Activated CD4-positive, alpha-beta T cell treated with anti-CD3 and anti-CD28 coated beads, Interleukin-2, amount 10 ng/mL, durations not matched to agents 24 days and 14 days (primary cell): ENCODE measurements around the gene ST6GALNAC3. TPM values are rescaled to one million over a fixed set of nuclear protein-coding genes. Genes with fewer than 3 reads are reported as not detected.

ENCODE experiments used
- DNase-seq: peaks from one replicate; pipeline ENCODE4 v3.0.0; 2022
- H3K27ac Mint-ChIP-seq: one replicate; pipeline ENCODE4 v1.8.0; 2022; ENCODE audit warnings: mild to moderate bottlenecking, mixed read lengths
- H3K27me3 Mint-ChIP-seq: one replicate; pipeline ENCODE4 v1.8.0; 2022; ENCODE audit warnings: mixed read lengths
- H3K36me3 Mint-ChIP-seq: one replicate; pipeline ENCODE4 v1.8.0; 2022; ENCODE audit warnings: low read depth, mild to moderate bottlenecking, mixed read lengths
- H3K4me1 Mint-ChIP-seq: one replicate; pipeline ENCODE4 v1.8.0; 2021; ENCODE audit warnings: mixed read lengths
- H3K4me3 Mint-ChIP-seq: one replicate; pipeline ENCODE4 v1.8.0; 2022; ENCODE audit warnings: mild to moderate bottlenecking, moderate library complexity, mixed read lengths
- H3K9me3 Mint-ChIP-seq: one replicate; pipeline ENCODE4 v1.8.0; 2021; ENCODE audit warnings: mixed read lengths
- intact Hi-C: fragments of 100-400 bp; cut with micrococcal nuclease; formaldehyde crosslinking; loops from one replicate; pipeline ENCODE4 v1.15.1; 2023
- total RNA-seq: library from RNA; stranded (reverse); gene quantifications from 2 replicates; pipeline ENCODE4 v1.2.3, GENCODE V29; 2022

The ST6GALNAC3 gene
- total RNA-seq, 1 donor from 2014 or later: 0.28 TPM

DNA sequence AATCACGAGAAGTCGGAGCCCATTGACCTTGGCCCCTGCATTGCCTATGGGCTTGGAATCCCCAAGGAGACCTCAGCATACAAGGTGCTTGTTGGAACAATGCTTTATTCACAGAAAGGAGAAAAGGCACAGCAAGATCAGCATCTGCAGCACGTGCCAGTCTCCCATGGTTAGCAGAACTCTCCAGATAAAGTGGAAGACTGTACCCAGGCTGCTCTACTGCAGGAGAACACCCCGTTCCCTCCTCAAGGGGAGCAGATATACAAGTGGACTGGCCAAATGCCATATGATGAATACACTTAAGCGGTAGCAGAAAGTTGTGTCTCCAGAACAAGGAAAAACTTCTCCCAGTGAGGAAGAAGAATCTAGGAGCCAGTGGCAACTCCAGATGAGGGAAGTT is 53.5 kb downstream of the ST6GALNAC3 start:
- Mint-ChIP-seq H3K9me3 (no peaks in the 10 kb centered on the region), H3K4me1 (no peaks in the 10 kb centered on the region), H3K36me3 (no peaks in the 10 kb centered on the region), H3K27me3 (no peaks in the 10 kb centered on the region), H3K27ac (no peak overlapping the region), H3K4me3 (no peak overlapping the region)
- DNase-seq: no peak
- intact Hi-C loops: no loop called here

DNA sequence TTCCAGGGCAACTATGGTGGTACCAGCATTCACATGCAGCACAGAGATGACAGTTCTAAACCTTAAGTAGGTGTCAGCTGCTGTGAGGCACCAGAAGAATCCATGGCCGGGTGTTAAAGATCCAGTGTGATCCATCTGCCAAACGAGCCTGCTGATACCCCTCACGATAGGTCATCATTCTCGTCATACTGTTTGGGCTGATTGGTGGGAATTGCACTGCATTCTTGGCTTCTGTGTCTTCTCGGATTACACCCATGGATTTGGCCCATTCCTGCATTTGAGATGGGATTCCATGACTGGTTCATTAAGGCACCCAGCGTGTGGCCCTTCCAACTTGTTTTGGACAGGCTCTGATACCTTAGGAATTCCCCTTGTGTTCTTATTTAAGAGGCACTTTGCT is 55.2 kb downstream of the ST6GALNAC3 start:
- no peaks in the 10 kb centered on the region for H3K36me3 Mint-ChIP-seq
- H3K9me3 Mint-ChIP-seq: no peaks in the 10 kb centered on the region
- DNase-seq: no peak
- intact Hi-C loops: no loop called here
- no peaks in the 10 kb centered on the region for H3K27me3 Mint-ChIP-seq
- no peak overlapping the region for H3K4me3 Mint-ChIP-seq
- H3K27ac Mint-ChIP-seq: no peak overlapping the region
- no peaks in the 10 kb centered on the region for H3K4me1 Mint-ChIP-seq

DNA sequence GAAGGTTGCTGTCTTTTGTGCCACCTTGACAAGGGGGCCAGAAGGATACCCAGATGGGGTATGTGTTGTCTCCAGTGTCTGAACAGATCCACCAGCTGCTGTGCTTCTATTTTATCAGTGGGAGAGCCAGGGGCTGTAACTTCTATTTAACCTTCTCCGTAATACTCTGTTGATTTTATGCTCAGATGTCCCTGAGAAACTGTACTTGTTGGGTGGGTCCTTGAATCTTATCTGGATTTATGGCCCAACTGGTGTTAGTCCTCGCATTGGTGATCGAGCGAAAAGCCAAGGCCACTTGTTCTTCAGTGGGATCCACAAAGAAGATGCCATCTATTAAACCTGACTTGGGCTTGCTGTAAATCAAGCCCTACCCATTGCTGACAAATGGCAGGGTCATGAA is 56.4 kb downstream of the ST6GALNAC3 start:
- DNase-seq: no peak
- Mint-ChIP-seq H3K27ac (no peak overlapping the region), H3K27me3 (no peaks in the 10 kb centered on the region), H3K4me1 (no peaks in the 10 kb centered on the region), H3K4me3 (no peak overlapping the region), H3K9me3 (no peaks in the 10 kb centered on the region), H3K36me3 (no peaks in the 10 kb centered on the region)
- intact Hi-C loops: no loop called here

DNA sequence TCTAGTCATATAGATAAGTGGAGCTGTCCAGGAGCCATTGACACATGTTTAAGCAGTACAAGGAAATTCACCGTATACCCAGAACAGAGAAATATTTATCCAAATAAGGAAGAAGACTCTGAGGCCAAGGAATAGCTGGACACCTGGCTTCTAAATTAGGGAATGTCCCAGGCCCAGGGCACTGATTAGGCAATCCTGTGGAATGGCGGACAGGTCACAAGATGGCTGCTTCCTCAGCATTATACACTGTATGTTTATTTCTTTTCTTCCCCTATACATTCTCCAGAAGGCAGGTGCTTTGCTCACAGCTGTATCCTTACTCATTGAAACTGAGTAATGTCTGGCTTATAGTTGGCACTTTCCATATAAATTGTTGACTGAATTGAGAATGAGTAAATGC is 59.4 kb downstream of the ST6GALNAC3 start:
- H3K36me3 Mint-ChIP-seq: no peaks in the 10 kb centered on the region
- no peaks in the 10 kb centered on the region for H3K9me3 Mint-ChIP-seq
- H3K4me3 Mint-ChIP-seq: no peak overlapping the region
- H3K27me3 Mint-ChIP-seq: no peaks in the 10 kb centered on the region
- DNase-seq: no peak
- H3K27ac Mint-ChIP-seq: no peak overlapping the region
- intact Hi-C loops: no loop called here
- no peaks in the 10 kb centered on the region for H3K4me1 Mint-ChIP-seq

DNA sequence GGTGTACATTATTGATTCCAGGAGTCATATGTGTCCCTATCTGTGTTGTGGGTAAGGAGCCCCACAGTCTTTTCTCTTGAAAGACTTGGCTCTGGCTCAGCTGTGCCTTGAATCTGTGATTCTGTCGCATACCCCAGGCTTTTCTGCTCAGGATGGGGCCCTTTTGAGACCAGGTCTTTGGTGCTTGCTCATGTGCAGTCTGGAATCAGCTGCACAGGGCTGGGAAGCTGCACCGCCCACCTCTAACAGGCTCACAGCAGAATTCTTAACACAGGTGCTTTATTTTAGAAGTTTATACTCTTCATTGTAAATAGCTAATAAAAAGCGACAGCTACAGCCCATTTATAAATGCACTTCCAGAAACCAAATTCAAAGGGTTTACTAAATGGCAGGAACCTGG is 61.3 kb downstream of the ST6GALNAC3 start:
- no peaks in the 10 kb centered on the region for H3K9me3 Mint-ChIP-seq
- no peaks in the 10 kb centered on the region for H3K27me3 Mint-ChIP-seq
- H3K4me1 Mint-ChIP-seq: no peaks in the 10 kb centered on the region
- H3K27ac Mint-ChIP-seq: no peak overlapping the region
- no peaks in the 10 kb centered on the region for H3K36me3 Mint-ChIP-seq
- no peak overlapping the region for H3K4me3 Mint-ChIP-seq
- intact Hi-C loops: no loop called here
- DNase-seq: no peak

DNA sequence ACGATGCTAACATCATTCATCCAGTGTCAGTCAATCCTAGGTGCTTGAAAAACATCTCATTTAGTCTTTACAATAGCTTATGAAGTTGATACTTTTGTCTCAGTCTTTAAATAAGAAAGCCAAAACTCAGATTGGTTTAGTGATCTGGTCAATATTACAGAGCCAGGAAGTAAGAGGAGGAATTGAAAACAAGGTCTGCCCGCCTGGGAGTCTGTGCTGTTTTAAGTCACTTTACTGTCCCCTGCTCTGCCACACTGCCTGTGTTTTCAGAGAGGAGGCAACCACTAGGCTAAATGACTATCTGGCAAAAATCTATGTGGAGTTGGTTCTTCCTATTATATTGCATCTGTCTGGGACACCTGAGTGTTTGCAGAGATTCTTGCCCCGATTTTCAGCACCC is 62.3 kb downstream of the ST6GALNAC3 start:
- intact Hi-C loops: no loop called here
- no peak for DNase-seq
- Mint-ChIP-seq H3K36me3 (no peaks in the 10 kb centered on the region), H3K4me3 (no peak overlapping the region), H3K9me3 (no peaks in the 10 kb centered on the region), H3K4me1 (no peaks in the 10 kb centered on the region), H3K27me3 (no peaks in the 10 kb centered on the region), H3K27ac (no peak overlapping the region)

DNA sequence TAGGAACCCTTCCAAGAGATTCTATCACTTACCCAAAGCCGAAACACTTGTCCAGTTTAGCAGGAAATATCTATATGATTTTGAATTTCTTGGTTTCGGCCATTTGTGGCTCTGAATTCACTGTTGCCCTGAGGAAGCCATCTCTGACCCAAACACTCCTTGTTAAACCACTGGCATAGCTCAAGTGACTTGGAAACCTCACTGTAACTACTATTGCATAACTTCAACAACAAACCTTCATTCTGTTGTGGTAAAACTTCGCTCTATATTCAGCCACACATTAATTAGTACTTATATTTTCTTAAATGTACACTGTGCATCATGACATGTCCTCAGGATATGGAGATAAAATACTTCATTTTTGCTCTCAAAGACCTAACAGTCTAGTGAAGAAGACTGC is 63.2 kb downstream of the ST6GALNAC3 start:
- Mint-ChIP-seq H3K36me3 (no peaks in the 10 kb centered on the region), H3K9me3 (no peaks in the 10 kb centered on the region), H3K4me3 (no peak overlapping the region), H3K27me3 (no peaks in the 10 kb centered on the region), H3K27ac (no peak overlapping the region), H3K4me1 (no peaks in the 10 kb centered on the region)
- no peak for DNase-seq
- intact Hi-C loops: no loop called here

DNA sequence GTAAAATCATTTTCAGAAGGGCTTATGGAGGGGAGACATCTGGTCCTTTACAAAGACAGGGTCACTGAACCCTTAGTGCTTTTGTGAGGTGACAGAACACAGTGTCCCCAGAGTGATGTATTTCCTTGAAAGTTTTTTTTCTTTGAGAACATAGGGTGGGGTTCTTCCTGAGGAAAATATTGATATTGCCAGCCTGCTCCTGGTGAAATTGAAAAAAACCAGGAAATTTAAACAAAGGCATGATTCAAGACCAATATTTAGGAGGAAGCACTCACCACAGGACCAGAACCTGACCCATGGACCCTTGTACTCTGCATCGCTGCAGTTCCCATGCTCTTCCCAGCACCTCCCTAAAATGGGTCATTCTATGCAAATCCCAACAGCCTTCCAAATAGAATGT is 63.7 kb downstream of the ST6GALNAC3 start:
- H3K27me3 Mint-ChIP-seq: no peaks in the 10 kb centered on the region
- no peak overlapping the region for H3K4me3 Mint-ChIP-seq
- DNase-seq: no peak
- H3K4me1 Mint-ChIP-seq: no peaks in the 10 kb centered on the region
- intact Hi-C loops: no loop called here
- no peaks in the 10 kb centered on the region for H3K9me3 Mint-ChIP-seq
- H3K36me3 Mint-ChIP-seq: no peaks in the 10 kb centered on the region
- H3K27ac Mint-ChIP-seq: no peak overlapping the region

DNA sequence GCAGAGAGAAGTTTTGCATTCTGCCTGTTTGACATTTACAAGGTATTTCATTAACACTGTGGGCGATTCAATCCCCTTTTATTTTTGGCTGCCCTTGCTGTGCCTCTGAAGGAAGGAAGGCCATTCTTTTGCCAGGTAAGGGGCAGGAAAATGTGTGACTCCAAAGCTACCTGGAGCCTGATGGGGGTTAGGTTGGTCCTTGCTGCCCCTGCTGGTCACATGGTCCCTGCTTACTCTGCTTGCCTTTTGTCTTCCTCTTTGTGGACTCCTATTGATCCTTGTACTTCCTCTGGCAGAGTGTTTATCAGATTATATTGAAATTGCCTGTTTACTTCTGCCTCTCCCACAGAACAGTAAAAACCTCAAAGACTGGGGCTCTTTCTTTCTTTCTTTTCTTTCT is 65.7 kb downstream of the ST6GALNAC3 start:
- no peak overlapping the region for H3K4me3 Mint-ChIP-seq
- no peaks in the 10 kb centered on the region for H3K36me3 Mint-ChIP-seq
- H3K27ac Mint-ChIP-seq: no peak overlapping the region

DNA sequence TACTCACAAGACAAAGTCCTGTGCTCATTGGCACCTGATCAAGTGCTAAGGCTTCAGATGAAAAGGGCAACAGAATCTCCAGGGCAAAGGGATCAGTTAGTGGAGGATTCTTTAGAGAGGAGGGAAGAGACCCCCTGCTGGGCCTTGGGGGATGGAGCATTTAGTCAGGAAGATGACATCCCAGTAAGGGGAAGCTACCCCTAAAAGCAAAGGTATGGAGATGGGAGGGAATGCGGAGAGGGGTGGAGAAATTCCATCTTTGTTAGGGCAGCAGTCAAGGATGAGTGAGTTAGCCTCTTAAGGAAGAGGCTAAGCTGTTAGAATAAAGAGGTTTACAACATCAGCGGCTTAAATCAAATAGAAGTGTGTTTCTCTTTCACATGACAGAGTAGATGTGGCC is 67.4 kb downstream of the ST6GALNAC3 start:
- Mint-ChIP-seq H3K27me3 (no peaks in the 10 kb centered on the region), H3K36me3 (no peaks in the 10 kb centered on the region), H3K4me3 (no peak overlapping the region), H3K4me1 (no peaks in the 10 kb centered on the region), H3K27ac (no peak overlapping the region), H3K9me3 (no peaks in the 10 kb centered on the region)
- intact Hi-C loops: loop anchor here (10.0 kb wide), 1 partner anchor 147 kb away; no protein-coding TSS in a partner anchor
- DNase-seq: no peak

More for the DNA sequence above, 65.7 kb downstream of the ST6GALNAC3 start:
- intact Hi-C loops: loop anchor here (10.0 kb wide), 1 partner anchor 145 kb away; no protein-coding TSS in a partner anchor
- no peaks in the 10 kb centered on the region for H3K4me1 Mint-ChIP-seq
- H3K27me3 Mint-ChIP-seq: no peaks in the 10 kb centered on the region
- no peak for DNase-seq
- H3K9me3 Mint-ChIP-seq: no peaks in the 10 kb centered on the region

DNA sequence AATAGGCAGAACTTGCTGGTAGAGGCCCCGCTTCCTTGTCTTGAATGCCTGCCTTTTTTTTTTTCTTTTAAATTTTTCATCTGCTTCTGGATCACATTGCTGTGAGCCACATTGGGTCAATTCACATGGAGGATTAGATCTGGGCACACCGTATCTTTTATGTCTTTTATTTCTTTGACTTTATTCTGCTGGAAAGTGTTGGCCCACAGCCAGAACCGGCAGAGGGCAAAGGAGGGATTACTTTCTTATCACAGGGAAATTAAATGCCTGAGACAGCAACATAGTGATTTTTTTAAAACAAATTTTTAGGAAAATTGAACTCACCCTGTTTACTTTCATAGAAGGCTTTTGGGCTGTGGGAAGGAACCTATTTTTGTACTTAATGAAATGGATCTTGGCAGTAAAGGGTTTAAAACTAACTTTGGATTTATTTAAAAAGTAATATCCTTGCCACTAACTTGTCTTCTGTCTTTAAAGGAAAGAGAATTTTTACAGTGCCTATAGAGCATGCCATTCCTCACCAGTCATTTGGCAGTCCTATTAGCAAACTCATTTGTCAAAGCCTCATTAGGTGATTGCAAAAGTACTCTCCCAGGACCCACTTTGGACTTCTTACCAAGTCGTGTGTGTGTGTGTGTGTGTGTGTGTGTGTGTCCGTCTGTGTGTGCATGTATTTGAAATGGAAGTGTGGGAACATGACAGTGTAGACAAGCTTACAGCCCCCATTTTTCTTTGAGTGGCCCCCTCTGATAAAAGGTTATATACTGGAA is 68.4 kb downstream of the ST6GALNAC3 start:
- Mint-ChIP-seq H3K9me3 (no peaks in the 10 kb centered on the region), H3K27me3 (peaks cover 5% of the 10 kb centered on the region), H3K4me1 (no peaks in the 10 kb centered on the region), H3K4me3 (no peak overlapping the region), H3K36me3 (no peaks in the 10 kb centered on the region), H3K27ac (no peak overlapping the region)
- DNase-seq: no peak
- intact Hi-C loops: loop anchor here (10.0 kb wide), 1 partner anchor 148 kb away; no protein-coding TSS in a partner anchor

DNA sequence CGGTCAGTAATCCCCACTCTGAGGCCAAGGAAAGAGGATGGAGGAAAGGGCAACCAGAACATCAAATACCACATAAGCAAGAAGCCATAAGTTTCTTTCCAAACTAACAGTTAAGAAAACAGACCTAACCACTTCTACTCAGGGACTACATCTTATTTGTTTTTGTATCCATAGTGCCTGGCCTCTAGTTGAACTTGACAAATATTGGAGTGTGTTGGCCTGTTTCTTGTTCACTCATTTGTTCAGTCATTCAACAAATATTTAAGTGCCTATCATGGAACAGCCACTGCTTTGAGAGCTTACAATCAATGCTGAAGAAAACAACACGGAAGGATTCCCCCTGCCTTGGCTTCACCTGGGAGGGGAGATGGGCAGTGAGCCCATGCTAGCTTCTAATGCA is 69.7 kb downstream of the ST6GALNAC3 start:
- H3K27ac Mint-ChIP-seq: no peak overlapping the region
- H3K36me3 Mint-ChIP-seq: no peaks in the 10 kb centered on the region
- intact Hi-C loops: loop anchor here (10.0 kb wide), 1 partner anchor 149 kb away; no protein-coding TSS in a partner anchor
- no peaks in the 10 kb centered on the region for H3K4me1 Mint-ChIP-seq
- no peak overlapping the region for H3K4me3 Mint-ChIP-seq
- H3K9me3 Mint-ChIP-seq: no peaks in the 10 kb centered on the region
- peaks cover 7% of the 10 kb centered on the region for H3K27me3 Mint-ChIP-seq
- no peak for DNase-seq

DNA sequence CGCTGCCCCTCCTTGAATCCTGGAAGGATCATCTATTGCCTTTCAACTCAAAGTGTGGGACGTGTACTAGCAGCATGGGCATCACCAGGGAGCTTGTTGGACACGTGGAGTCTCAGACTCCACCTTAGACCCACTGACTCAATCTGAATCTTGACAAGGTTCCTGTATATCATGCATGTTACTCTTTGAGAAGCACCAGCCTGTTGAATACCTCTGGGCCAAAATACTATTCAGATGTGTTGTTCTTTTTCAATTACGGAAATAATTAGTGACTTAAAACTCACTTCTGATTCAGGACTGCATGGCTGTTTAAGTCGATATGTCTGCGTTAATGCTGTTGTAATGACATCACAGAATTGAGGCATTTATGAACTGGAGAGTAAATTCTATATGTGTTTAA is 70.8 kb downstream of the ST6GALNAC3 start:
- intact Hi-C loops: loop anchor here (10.0 kb wide), 1 partner anchor 151 kb away; no protein-coding TSS in a partner anchor
- Mint-ChIP-seq H3K27me3 (peaks cover 7% of the 10 kb centered on the region), H3K27ac (no peak overlapping the region), H3K9me3 (no peaks in the 10 kb centered on the region), H3K4me1 (no peaks in the 10 kb centered on the region), H3K4me3 (no peak overlapping the region), H3K36me3 (no peaks in the 10 kb centered on the region)
- DNase-seq: no peak

DNA sequence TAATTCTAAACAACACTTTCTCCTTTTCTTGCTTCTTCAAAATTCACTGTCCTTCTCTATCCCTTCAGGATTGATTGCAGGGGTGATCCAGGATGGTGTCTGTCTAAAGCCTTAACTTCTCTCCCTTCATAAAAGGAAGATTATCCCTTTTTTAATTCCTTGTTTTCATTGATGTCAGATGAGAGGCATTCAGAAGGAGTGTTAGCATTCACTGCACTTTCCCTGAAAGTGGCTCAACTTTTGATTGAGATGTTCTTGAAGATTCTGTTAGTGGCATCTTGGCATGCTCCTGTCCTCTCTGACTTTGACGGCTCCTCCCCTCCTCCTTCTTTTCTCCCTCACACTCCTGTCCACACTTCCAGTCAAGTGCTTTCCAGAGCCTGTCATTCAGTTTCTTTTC is 71.6 kb downstream of the ST6GALNAC3 start:
- Mint-ChIP-seq H3K4me1 (no peaks in the 10 kb centered on the region), H3K27ac (no peak overlapping the region), H3K9me3 (no peaks in the 10 kb centered on the region), H3K36me3 (no peaks in the 10 kb centered on the region), H3K4me3 (no peak overlapping the region), H3K27me3 (peaks cover 7% of the 10 kb centered on the region)
- DNase-seq: no peak
- intact Hi-C loops: loop anchor here (10.0 kb wide), 1 partner anchor 151 kb away; no protein-coding TSS in a partner anchor

DNA sequence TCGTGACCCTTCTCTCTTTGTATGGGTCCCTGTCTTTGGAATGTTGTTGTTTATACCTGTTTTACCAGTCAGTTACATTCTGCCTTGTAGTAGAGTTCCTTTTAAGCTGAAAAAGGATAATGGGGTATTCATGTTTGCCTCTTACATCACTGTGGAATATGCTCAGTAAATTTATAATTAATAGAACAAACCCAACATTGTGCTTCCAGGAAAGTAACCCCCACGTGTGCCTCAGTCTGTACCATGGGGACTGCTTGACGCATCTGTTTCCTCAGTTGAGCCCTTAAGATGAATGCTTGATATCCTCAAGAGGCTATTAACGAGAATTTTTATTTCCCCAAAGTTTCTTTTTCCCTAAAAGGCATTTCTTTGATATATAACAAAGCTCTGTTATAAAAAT is 73.4 kb downstream of the ST6GALNAC3 start:
- Mint-ChIP-seq H3K27ac (no peak overlapping the region), H3K4me3 (no peak overlapping the region)
- intact Hi-C loops: loop anchor here (10.0 kb wide), 1 partner anchor 153 kb away; no protein-coding TSS in a partner anchor

More for the DNA sequence above, 73.4 kb downstream of the ST6GALNAC3 start:
- Mint-ChIP-seq H3K4me1 (no peaks in the 10 kb centered on the region), H3K36me3 (no peaks in the 10 kb centered on the region), H3K9me3 (no peaks in the 10 kb centered on the region), H3K27me3 (peaks cover 7% of the 10 kb centered on the region)
- DNase-seq: no peak
